Ovary (tissue), 9 donors: Measurements from ENCODE around the gene DNAAF1. TPM values are rescaled to one million over a fixed set of nuclear protein-coding genes. Genes with fewer than 3 reads are reported as not detected.

Source experiments
- DNase-seq, 5 donors: peaks; one replicate each; pipeline ENCODE4 v3.0.0-alpha.2; 2019 to 2020
- H3K27ac ChIP-seq, 2 donors: fragments of 200-600 bp; one replicate each; pipeline versions ENCODE4 v1.5.1 to v1.8.0; 2019 to 2022
- H3K27me3 ChIP-seq: fragments of 200-600 bp; one replicate; pipeline ENCODE4 v1.8.0; 2022
- H3K36me3 ChIP-seq: fragments of 200-600 bp; sonication (generic); one replicate; pipeline ENCODE4 v1.5.1; 2019
- H3K4me1 ChIP-seq: one replicate; pipeline ENCODE4 v1.8.1; 2013; ENCODE audit warnings: mild to moderate bottlenecking, moderate library complexity; ENCODE audit not compliant: insufficient read depth
- H3K4me3 ChIP-seq: fragments of 200-600 bp; sonication (generic); one replicate; pipeline ENCODE4 v1.5.1; 2017
- H3K9me3 ChIP-seq, 2 donors: fragments of 200-600 bp in 1 of 2; sonication (generic) in 1 of 2; one replicate each; pipeline versions ENCODE4 v1.5.1 to v1.8.1; 2013 to 2019; ENCODE audit warnings: mild to moderate bottlenecking in 1 of 2, moderate library complexity in 1 of 2
- EP300 ChIP-seq: sonication (generic); formaldehyde crosslinking; IDR thresholded peaks from one replicate; pipeline ENCODE4 v1.6.1; 2017; ENCODE audit warnings: antibody characterized with exemption
- POLR2A ChIP-seq: fragments of 450-650 bp; IDR thresholded peaks from one replicate; pipeline ENCODE4 v1.6.1; 2017; ENCODE audit warnings: antibody characterized with exemption, mild to moderate bottlenecking, moderate library complexity
- WGBS, 3 donors: extraction: QIAGEN DNeasy Blood & Tissue Kit in 1 of 3; methylation state at CpG; one replicate each; pipeline versions ENCODE4 v1.1.5 to v1.1.7; 2013 to 2017; 5-methylcytosine and 5-hydroxymethylcytosine counted together
- intact Hi-C, 4 donors: fragments of 100-400 bp; cut with DNase I; formaldehyde crosslinking; loops; one replicate each; pipeline versions ENCODE4 v1.11.0 to v1.15.1; 2022 to 2023
- polyA plus RNA-seq, 2 donors: library from polyadenylated mRNA; stranded (reverse); fragments of 200-250 nt in 1 of 2; fragments of 350-450 nt in 1 of 2; fragmentation: Illumina TruSeq in 1 of 2; extraction: RNeasy Lipid Tissue Mini Kit (QIAGEN cat#74804) in 1 of 2; gene quantifications; one replicate each; pipeline ENCODE4 v1.2.3, GENCODE V29; 2013 to 2014
- total RNA-seq, 7 donors: library from RNA; depleted of rRNA in 2 of 7; stranded (reverse); fragments of >200 nt in 2 of 7; fragmentation: NEBNext Ultra II Directional in 3 of 7; extraction: Animal tissue kit (Norgen Biotek cat#: 25700) in 3 of 7; gene quantifications; one replicate each; pipeline versions ENCODE4 v1.1.0 to v1.2.4, GENCODE V29; 2016 to 2023
- TF ChIP-seq, protein P1 (sequence below), 3 donors: fragments of 450-650 bp in 2 of 3; fragments of 200-600 bp in 1 of 3; IDR thresholded peaks; one replicate each; pipeline versions ENCODE4 v1.5.1 to v1.8.0; 2016 to 2022; ENCODE audit warnings: antibody characterized with exemption in 3 of 3, mild to moderate bottlenecking in 1 of 3
- donor health status: DM: no; HTN: no; CAD: no; lungs with moderate emphysema.
- donor health status: DM: no; HTN: no; CAD: no.
- donor health status: Bipolar disorder and iron deficiency.
- donor health status: DM: yes; HTN: yes; CAD: no.
- donor health status: DM: no; HTN: no; CAD: no.
- donor health status: DM: yes; HTN: yes; CAD: no.

DNAAF1 gene
- total and polyA plus RNA-seq, 9 donors, result 0.33 to 42.6 (median 1.8) TPM

DNA sequence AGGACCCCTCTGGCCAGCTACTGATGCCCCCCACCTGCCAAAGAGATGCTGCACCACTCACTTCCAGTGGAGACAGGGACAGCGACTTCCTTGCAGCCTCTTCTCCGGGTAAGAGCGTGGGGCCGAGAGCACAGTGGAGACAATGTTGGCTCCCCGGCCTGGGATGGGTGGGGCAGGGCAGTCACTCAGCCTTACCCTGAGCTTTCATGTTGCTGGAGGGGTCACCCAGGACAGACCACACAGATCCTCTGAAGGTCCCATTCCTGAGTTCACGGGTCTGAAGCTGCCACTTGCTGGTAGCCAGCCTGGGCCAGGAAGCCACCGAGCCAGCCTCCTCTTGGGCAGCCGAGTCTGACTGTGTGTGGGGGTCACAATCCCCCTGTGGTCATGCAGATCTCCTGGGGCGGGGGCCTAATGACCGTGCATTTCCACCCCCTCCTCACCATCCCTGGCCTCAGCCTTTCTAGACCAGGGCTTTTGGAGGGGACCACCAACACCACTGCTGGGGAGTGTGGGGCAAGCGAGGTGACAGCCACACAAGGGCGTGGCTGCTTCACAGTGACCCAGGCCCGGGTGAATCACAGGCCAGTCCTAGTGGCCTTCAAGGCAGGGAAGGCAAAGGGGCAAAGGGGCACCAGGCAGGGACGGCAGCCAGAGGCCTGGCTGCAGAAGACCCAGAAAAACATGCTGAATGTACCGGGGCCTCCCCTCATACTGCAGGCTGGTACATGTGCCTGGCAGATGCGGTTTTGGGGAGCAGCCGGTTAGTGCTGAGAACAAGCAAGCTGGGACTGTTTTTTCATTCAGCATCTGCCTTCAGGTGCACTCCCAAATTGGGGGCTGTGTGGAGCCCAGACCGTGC, 31.3 kb downstream of the DNAAF1 start:
- Histone ChIP-seq H3K4me3 (no peak overlapping the region), H3K27me3 (no peaks in the 10 kb centered on the region), H3K27ac (peak overlapping the region; percentile 36 to 44), H3K36me3 (no peaks in the 10 kb centered on the region), H3K9me3 (no peaks in the 10 kb centered on the region), H3K4me1 (peaks cover 16% of the 10 kb centered on the region)
- peak in 2 of 5 donors; percentile 42 to 54 for DNase-seq
- TF ChIP-seq EP300 (no peak), POLR2A (no peak)
- TF ChIP-seq, protein P1, sequence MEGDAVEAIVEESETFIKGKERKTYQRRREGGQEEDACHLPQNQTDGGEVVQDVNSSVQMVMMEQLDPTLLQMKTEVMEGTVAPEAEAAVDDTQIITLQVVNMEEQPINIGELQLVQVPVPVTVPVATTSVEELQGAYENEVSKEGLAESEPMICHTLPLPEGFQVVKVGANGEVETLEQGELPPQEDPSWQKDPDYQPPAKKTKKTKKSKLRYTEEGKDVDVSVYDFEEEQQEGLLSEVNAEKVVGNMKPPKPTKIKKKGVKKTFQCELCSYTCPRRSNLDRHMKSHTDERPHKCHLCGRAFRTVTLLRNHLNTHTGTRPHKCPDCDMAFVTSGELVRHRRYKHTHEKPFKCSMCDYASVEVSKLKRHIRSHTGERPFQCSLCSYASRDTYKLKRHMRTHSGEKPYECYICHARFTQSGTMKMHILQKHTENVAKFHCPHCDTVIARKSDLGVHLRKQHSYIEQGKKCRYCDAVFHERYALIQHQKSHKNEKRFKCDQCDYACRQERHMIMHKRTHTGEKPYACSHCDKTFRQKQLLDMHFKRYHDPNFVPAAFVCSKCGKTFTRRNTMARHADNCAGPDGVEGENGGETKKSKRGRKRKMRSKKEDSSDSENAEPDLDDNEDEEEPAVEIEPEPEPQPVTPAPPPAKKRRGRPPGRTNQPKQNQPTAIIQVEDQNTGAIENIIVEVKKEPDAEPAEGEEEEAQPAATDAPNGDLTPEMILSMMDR (IDR thresholded peaks at IDR 0.05), result no peak
- WGBS, 3 donors, result 37 to 42% (median 40%) methylated on average over 17 to 18 of the region's 18 CpGs
- intact Hi-C loops, result loop anchor here in 1 of 4 donors (5.0 to 10.0 kb wide), 3 partner anchors 44 to 212 kb away; partner anchors contain the start of gene NECAB2

DNA sequence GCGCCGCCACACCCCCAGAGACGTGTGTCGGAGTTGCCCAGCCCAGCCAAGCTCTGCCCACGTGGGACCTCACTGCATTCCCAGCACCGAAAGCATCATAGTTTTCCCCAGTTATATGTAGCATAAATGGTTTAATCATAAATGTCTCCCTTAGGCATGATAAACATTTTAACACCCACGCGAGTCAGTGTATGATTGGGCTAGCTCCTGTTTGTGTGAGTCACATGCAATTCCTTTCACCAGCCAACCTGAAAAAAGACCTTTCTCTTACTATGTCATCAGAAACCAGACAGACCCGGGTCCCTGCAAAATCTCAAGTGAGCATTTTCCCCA, 32.6 kb downstream of the DNAAF1 start:
- TF ChIP-seq, protein P1 (IDR thresholded peaks at IDR 0.05), result no peak
- no peak for TF ChIP-seq EP300
- TF ChIP-seq POLR2A, result no peak
- Histone ChIP-seq H3K9me3 (no peaks in the 10 kb centered on the region), H3K36me3 (no peaks in the 10 kb centered on the region), H3K4me1 (peaks cover 16% of the 10 kb centered on the region), H3K27ac (peak overlapping the region; percentile 5 to 44), H3K4me3 (no peak overlapping the region), H3K27me3 (no peaks in the 10 kb centered on the region)
- no peak for DNase-seq
- 20 to 23% (median 20%) methylated on average over 9 of the region's 9 CpGs for WGBS, 3 donors
- intact Hi-C loops, result loop anchor here in 1 of 4 donors (5.0 to 10.0 kb wide), 3 partner anchors 45 to 213 kb away; partner anchors contain the start of gene NECAB2

DNA sequence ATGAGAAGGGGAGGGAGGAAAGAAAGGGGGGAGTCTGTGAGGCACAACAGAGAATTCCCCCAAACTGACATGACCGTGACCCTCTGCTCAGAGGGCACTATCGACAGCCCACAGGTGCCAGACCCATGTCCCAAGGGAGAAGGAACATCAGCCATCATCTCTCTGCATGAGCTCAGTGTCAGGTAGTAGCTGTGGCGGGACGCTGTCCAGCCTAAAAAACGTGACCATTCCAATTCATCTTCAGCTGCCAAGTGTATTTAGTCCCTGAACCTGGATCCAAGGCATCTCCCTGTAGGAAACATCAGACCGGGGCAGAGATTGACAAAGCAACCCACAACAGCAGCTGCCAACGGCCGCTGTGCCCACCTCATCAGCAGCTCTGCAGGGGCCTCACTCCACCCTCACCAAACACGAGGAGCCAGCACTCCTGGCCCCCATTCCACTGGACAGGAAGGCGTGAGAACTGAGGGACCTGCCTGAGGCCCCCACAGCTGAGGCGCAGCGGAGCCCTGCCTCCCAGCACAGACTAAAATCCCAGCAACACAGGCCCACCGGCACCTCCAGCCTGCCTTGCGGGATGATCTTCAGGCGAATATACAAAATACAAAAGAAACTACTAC, 33.1 kb downstream of the DNAAF1 start:
- no peaks in the 10 kb centered on the region for H3K9me3 ChIP-seq
- H3K4me3 ChIP-seq, result no peak overlapping the region
- WGBS, 3 donors, result 51 to 70% (median 61%) methylated on average over 15 of the region's 15 CpGs
- H3K36me3 ChIP-seq, result no peaks in the 10 kb centered on the region
- H3K27me3 ChIP-seq, result no peaks in the 10 kb centered on the region
- TF ChIP-seq EP300 (no peak), POLR2A (no peak)
- TF ChIP-seq, protein P1 (IDR thresholded peaks at IDR 0.05), result no peak
- DNase-seq, result peak in 2 of 5 donors; percentile 44 to 58
- peak overlapping the region; percentile 36 to 44 for H3K27ac ChIP-seq
- intact Hi-C loops, result loop anchor here in 1 of 4 donors (5.0 to 10.0 kb wide), 3 partner anchors 46 to 213 kb away; partner anchors contain the start of gene NECAB2
- peaks cover 16% of the 10 kb centered on the region for H3K4me1 ChIP-seq

DNA sequence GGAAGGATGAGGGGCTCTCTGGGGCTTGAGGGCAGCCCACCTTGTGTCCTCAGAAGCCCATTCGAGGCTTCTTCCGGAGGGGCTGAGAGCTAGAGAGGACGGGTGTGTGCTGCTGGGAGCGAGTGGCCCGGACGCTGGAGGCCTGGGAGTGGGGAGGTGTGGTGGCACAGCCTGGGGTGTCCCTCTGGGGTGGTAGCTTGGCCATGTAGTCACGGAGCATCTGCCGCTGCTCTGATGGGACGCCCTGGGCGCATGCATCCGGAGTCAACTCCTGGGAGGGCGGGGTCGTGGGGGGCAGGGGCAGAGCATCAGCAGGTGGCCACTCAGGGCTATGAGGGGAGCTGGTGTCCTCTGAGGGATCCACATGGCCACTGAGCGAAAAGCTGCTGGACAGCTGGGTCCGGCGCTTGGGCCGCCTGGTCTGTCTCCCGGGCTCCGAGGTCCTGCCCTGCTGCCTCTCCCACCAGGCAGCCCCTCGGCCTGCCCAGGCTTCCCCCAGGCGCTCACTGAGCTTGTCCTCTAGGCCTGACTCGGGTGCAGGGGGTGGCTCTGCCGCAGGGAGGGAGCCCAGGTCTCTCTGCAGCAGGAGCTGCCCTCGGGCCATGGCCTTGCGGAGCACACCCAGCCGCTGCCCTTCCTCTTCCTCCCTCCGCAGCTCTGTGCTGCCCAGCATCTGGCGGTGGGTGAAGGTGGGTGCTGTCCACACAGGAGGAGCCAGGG, 33.9 kb downstream of the DNAAF1 start:
- H3K4me1 ChIP-seq, result peaks cover 21% of the 10 kb centered on the region
- intact Hi-C loops, result loop anchor here in 1 of 4 donors (5.0 to 10.0 kb wide), 3 partner anchors 47 to 214 kb away; partner anchors contain the start of gene NECAB2
- TF ChIP-seq EP300 (no peak), POLR2A (no peak)
- TF ChIP-seq, protein P1 (IDR thresholded peaks at IDR 0.05), result no peak
- 86 to 90% (median 88%) methylated on average over 25 to 28 of the region's 28 CpGs for WGBS, 3 donors
- no peak for DNase-seq
- no peaks in the 10 kb centered on the region for H3K9me3 ChIP-seq
- peak overlapping the region in 1 of 2 donors; percentile 36 for H3K27ac ChIP-seq
- no peaks in the 10 kb centered on the region for H3K36me3 ChIP-seq
- no peak overlapping the region for H3K4me3 ChIP-seq
- no peaks in the 10 kb centered on the region for H3K27me3 ChIP-seq
